Right hindlimb (tissue), 1 donor: Measurements from ENCODE around the gene SMAP1.

Experiments used
- DNase-seq: peaks from one replicate; pipeline ENCODE4 v3.0.0-alpha.2; 2018

The SMAP1 gene

DNA sequence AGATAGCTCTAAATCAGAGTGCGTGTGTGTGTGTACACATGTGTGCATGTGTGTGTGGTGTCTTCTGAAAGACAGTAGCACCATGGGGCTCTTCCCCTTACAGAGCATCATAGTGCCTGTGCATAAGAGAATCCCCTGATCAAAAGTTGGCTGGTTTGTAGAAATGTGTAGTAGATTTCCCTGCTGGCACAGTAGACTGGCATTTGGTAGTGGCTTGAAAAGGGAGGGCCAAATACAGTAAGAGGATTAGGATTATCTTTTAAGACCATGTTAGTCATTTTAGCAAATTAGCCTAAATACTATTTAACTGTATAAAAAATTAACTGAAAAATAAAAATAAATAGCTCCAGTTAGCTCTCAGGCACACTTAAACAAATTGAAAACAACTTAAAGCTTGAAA lies 176.6 kb downstream of the SMAP1 start:
- no peak for DNase-seq

DNA sequence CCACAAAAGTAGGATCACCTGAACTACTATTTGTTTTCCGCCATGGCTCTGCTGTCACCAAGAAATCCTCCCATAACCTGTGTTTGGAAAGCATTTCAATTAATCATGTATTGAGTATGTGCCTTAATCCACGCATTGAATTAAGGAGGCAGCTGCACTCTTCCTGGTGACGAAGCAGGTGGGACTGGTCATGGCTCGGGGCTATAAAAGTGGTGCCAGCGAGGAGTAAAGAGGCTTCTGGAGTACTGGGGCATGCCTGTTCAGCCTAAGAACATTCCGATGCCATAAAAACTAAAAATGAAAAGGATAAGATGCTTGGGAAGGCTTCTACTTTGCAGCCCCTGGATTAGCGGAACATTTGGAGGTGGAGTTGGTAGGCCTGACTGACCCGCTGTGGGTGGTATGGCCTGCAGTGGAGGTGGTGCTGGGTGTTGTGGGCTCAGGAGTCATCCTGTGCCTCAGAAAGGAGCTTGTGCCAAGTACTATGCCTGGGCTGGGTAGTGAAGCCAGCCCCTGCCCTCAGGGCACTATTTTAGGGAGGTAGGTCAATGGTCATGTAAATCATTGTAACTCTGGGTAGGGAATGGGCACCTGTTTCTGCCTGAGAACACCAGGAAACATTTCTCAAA lies 178.6 kb downstream of the SMAP1 start:
- DNase-seq: no peak

DNA sequence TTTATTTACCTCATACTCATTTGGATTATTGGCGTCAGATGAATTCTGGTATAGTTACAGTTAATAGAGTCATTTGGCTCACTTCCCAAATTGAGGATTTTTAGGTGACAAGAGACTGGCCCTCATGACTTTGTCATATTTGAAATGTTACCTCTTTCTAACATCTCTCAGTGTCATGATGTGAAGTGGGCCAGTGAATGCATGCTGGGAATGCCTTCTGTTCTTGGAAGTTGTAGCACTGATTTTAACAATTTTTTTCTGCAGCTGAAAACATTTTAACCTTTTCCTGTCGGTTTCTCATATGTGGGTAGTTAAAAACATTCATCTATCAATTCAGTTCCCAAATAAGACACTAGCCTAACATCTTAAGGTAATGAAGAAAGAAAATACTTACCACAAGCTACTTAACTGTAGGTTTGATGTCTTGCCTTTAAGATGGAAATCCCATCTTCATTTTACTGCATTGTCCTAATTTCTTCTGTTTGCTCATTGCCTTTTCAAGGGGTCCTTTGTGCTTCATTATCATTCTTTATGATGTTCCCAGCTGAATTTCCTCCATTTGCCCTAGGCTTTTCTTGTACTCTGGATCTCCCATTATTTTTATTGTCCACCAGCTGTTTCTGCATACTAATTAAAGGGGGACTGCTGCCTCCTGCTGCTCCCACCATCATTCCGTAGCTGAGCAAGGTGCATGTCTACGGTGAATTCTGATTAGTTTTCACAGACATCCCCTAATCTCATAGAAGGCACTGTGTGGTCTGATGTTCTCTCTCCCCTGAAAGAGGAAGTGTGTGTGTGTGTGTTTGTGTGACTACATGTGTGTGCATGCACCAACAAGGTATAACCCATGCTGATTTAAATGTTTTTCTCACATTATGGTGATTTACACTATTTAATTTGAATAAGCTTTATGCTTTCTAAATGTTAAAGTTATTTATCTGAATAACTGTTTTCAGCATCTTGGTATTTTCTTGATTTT lies 179.7 kb downstream of the SMAP1 start:
- DNase-seq: no peak

DNA sequence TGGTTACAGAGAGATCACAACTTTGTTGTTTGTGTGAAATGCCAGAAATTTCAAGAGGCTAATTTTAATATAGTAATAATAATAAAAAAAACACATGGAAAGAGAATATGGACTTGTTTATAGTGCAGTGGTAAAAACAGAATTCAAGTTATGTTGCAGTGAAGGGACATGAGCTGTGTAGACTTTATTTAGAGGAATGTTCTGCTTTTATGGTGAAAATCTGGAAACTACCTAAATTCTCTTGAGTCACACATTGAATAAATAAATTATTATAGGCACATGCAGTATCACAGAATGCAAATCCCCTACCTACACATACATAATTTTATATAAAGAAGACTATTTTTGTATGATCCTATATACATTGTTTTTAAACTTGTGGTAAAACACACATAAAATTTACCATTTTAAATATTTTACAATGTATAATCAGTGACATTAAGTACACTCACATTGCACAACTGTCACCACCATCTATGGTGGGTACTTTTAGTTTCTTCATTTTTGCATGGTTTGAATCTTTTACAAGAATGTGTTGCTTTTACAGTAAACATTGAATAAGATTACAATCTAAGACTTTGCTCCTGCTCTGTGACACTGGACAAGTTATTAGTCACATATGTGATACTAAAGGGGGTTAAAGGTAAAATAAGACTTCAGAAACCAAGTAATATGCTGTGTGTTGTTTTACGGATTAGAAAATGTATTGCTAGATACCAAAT lies 181.8 kb downstream of the SMAP1 start:
- DNase-seq: no peak

DNA sequence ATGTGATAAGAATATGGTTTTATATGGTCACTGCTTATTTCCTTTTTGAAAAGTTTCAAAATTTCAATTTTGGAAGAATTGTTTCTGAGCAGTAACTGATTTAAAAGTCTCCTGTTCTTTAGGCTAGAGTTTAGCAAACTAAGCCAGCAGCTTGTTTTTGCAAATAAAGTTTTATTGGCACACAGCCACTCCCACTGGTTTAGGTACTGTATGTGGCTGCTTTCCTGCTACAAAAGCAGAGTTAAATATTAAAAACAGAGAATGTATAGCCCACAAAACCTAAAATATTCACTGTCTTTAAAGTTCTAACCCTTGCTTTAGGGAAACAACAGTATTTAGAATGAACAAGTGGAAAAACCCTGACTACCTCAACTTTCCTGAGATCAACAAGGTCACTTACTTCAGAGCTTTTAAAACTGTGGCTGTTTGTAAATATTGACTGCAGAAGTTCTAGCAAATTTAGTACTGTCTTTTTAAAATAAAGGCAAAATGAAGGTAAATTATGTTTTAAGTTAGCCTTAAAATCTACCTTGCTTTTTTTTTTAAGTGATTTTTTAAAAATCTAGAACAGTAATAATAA lies 185.1 kb downstream of the SMAP1 start:
- no peak for DNase-seq

DNA sequence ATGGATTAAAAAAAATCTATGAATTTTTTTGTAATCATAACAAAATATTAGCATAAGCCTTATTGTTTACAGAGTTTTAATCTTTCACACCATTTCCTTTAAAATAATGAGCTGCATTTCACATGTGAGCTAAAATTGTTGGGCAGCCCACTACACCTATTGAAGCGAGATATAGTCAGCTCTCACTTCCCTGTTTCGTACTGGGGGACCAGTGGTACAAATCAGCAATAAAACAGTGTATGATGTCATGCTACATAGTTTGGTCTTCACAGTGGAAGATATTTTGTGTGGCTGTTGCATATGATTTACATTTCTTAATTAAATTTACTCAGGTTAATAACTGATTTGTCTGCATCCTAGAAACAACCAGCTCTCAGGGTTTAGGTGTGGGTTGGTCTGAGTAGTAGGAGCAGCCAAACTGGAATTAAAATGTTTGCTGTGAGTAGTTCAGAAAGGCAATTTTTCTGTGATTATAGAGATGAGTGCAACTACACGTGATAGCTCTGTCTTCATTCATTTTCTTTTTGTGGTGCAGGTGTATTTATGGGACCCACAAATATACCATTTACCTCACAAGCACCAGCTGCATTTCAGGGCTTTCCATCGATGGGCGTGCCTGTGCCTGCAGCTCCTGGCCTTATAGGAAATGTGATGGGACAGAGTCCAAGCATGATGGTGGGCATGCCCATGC lies 189.8 kb downstream of the SMAP1 start:
- DNase-seq: no peak

DNA sequence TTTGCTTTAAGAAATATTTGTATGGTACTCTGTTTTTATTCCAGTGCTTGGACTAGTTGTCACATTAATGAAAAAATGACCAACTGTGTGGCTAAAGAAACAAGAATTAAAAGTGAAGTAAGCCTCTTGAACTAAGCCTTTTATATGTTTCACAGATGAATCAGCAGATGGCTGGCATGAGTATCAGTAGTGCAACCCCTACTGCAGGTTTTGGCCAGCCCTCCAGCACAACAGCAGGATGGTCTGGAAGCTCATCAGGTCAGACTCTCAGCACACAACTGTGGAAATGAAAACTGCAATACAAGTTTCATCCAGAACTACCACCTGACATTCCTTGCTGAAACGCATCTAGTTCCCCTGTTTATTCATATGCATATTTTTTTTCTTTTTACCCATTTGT lies 192.4 kb downstream of the SMAP1 start:
- DNase-seq: no peak

DNA sequence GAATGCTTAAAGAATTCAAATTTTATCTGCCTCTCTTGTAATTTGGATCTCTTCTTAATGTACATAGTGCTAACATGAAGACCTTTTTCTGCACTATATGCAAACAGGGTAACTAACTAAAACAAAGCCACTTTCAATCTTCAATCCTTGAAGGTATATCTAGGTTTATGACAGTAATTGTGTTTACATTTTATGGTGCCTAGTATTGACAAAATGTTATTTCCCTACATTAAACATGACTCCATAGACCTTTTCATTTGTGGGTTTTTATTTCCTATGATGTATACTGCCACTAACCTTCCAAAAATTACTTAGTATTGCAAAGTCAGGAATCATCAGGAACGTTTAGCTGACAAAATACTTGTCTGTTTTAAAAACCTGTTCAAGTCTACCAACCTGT lies 193.2 kb downstream of the SMAP1 start:
- DNase-seq: no peak

DNA sequence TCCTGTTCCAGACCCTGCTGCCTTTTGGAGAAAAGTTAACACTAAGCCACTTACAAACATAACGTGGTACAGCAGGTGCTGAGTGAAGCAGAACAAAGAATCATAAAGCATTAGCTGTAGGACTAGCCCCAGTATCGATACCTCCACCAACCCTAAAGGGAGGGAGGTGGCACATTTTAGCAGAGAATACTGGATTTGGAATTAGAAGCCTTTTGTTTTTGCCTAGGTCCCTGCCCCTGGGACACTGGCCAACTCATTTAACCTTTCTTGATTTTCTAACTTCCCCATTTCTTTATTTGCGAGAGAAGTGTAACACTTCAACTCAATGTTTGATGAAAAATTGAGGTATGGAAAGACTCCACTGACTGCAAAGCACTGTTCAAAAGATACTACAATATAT lies 195.7 kb downstream of the SMAP1 start:
- no peak for DNase-seq

DNA sequence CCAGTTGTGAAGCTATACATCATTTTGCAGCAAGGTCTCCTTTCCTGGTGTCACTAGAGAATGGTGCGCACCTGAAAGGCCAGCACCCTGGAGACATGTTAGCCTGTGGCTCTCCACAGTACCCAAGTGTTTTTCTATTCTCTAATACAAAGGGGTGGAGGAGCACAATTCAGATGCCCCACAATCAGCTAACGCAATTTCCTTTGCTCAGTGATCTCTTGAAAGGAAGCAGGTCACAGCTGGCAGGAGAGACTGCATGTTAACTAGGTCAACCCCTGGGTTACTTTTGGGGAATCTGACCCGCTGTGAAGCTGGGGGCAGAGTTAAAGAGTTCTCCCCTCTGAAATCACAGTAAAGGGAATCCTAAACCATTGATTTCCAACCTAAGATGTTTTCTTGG lies 196.7 kb downstream of the SMAP1 start:
- DNase-seq: no peak

DNA sequence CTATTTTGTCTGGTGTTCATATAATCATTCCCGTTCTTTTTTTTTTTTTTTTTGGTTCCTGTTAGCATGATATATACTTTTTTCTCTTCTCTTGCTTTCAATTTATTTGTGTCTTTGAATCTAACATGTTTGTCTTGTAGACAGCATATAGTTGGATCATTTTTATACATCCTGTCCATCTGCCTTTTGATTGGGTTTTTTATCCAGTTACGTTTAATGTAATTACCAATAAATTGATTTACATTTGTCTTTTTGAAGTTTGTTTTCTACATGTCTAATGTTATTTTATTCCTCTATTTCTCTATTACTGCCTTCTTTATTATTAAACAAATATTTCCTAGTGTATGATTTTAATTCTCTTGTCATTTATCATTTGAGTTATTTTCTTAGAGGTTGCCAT lies 204.8 kb downstream of the SMAP1 start:
- DNase-seq: no peak

DNA sequence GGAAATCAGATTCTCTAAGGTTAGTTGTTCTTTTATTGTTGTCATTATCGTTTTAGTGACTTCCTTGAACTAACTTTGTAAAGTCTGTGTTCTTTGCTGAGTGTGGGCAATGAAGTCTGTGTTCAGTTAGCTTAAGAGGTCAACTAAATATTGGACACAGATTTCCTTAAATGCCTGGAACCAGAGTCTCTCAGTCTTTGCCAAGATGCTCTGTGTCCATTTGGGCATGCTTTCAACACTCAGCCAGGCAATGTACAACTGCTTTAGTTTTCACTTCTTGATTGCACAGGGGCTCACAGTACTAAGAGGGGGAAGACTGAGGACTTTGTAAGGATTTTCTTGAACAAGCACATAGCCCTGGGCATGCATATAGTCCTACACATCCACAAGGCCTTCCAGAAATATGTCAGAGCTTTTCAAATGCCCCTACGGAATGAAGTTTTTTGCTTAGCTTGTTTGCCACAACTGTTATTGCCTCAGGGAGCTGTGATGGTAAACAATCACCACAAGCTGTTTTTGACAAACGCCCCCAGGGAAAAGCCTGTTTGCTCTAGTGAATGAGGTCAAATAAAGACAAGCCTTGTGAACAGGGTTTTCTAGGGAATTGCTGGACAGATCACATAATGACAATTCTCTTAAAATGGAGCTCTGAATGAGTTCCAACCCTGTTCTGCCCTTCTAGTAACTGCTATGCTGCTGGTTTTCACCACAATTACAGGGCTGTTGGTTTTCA lies 206.7 kb downstream of the SMAP1 start:
- DNase-seq: no peak

DNA sequence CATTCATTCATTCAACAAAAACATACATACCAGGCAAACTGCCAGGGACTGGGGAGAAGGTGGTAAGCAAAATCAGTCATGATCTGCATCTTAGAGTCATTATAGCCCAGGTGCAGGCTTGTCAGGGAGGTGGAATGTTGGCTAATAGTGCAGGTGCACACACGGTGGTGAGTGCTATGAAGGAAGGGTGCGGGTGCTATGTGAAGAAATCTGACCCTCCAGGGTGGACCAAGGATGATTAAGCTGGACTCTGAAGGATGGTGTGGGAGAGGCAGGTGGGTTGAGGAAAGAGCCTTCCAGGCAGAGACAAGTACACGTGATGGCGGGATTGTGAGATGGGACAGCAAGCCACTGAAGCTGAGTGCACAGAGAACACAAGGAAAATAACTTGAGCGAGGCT lies 211.8 kb downstream of the SMAP1 start:
- no peak for DNase-seq

DNA sequence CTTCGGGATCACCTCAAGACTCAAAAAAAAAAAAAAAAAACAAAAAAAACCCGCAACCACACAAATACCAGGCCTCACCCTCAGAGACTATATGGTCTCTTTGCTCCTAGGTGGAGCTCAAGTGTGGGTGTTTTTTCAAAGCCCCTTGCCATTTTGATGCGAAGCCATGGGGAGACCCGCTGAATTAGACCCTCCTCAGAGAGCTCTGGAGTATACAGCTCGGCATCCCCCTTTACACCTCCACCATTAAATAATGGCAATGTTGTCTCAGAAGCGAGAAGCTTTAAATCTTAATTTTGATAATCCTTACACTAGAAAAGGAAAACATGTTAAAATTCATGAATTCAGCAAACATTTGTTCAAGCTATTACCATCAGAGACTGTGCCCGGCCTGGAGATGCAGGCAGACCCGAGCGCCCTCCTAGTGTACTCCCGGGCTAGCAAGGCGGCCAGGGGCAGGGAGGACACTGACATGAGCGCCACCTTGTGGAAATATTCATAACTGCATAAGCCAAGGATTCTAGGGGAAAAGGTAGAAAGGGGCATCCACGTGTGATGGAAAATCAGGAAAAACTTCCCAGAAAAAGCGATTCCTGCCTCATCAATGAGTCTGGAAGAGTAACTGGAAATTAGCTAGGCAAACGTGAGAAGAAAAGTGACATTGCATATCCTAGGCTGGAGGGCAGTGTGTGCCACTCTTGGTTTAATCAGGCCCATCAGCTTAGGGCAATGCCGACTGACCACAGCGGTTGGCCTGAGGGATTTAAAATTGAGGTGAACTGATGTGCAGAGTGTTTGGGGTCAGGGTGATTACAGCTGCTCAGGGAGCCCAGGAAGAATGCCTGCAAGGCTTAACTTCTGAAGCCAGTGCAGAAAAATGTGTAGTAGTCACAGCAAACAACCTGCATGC lies 216.6 kb downstream of the SMAP1 start:
- peak; percentile 61 for DNase-seq

DNA sequence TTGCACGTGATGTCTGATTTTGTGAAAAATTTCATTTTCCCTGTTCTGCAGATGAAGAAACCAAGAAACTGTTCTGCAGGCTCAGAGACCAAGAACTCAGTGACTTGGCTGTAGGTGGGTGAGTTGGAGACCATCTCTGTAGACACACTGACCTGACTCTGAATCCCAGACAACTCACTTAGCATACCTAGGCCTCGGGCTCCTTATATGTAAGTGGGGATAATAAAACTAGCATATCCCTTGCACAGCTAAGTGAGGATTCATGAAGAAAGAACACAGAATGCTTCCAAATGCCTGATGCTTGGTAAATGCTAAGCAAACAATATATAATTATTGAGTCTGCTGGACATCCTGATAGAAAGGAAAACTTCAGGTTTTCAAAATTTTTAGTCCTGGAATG lies 218.4 kb downstream of the SMAP1 start:
- no peak for DNase-seq

DNA sequence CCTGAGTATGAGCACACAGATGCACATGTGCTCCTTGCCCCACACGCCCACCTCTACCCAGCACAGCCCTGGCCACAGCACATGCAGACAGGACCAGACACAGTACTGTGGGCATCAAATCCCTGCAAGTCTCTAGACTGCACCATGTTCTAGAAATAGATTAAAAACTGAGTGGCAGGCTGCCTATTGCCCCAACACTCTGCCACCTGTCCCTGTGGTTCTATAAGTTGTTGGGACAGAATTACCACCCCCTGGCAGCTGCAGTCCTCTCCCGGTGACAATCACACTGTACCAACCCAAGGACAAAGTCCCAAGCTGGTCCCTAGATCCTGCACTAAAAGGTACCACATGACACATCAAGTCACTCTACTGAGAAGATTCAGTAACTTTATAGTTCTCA lies 219.0 kb downstream of the SMAP1 start:
- DNase-seq: peak; percentile 30

DNA sequence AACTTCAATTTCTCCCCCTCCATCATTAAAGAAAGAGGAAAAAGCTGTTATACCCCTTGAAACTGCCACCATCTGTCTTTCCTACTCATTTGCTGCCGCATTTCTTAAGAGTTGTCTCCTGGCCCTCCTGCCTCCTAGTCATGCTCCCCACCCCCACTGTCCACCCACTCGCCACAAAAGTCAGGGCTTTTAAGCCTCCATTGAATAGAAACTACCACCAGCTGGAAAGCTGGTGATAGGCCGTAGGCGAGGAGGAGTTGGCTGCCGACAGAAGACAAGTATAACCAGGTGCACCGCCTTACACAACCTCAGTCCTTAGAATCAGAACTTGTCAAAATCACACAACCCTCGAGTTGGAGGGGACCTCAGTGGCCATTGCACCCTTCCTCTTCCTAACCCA lies 221.6 kb downstream of the SMAP1 start:
- no peak for DNase-seq

DNA sequence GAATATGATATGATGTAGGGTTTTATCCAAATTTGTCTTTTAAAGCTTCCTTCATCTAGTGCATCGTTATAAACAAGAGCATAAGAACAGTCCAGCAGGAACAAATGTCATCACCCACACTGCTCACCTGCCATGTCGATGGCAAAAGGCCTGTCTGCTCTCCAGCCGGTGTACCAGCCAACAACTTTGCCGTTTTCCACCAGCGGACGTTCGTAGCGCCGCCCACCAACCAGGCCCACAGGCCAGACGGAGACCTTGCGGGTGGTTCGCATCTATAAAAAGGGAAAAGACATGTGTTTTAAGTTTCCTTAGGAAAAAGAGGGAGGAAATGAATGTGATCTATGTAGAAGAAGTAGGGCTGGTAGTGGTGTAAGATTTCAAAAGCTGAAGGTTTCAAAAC lies 226.3 kb downstream of the SMAP1 start:
- DNase-seq: no peak

DNA sequence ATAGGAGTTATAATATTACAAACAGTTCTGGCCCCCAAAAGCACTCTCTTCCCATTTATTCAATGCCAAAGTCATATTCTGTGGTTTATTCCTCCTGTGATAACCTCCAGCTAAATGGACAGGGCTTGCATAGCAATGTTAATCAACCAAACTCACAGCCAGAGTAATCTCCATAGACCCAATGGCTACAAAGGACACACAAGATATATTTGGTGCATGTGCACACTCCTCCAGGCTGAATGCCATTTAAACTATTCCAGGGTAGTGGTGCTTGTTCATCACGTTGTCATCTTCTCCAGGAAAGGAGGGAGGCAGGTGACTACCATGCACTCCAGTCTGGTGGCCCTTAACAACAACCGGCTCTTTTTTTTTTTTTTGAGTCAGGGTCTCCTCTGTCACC lies 232.4 kb downstream of the SMAP1 start:
- DNase-seq: no peak

DNA sequence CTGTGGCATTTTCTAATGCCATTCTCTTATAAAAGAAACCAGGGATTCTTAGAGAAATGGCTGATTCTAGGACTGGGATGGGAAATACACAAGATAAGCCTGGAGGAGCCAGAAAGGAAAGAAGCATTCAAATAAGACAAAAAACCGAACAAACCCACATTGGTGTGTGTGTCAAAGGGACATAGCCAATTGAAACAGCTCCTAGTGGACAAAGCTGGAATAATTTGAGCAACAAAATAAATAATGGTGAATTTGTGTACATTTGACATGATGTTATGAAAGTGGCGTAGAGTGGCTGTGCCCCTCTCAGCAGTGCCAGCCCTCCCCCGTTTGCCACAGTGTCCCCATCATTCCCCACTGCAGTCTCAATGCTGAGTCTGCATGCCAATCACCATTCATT lies 233.6 kb downstream of the SMAP1 start:
- no peak for DNase-seq
